ENCODE data around the gene B4GALNT2. TPM values are rescaled to one million over a fixed set of nuclear protein-coding genes. Genes with fewer than 3 reads are reported as not detected.
A peak's percentile ranks its signal among the peaks of the same experiment; 100 is the strongest.
"Not testable (repeated sequence)": the region's sequence is repeated elsewhere in the genome, so short reads cannot be mapped to it uniquely, and the experiment has no call there.

The B4GALNT2 gene
- total RNA-seq, 4 donors from 2014 or later, result 0.68 to 2.6 (median 2.1) TPM

- H3K4me3 ChIP-seq, result no peak overlapping the region
- no peak overlapping the region for H3K27ac ChIP-seq
- H3K9me3 ChIP-seq, result no peaks in the 10 kb centered on the region
- no peaks in the 10 kb centered on the region for H3K36me3 ChIP-seq
- 92% methylated on average over 3 of the region's 3 CpGs for WGBS
- TF ChIP-seq CTCF (IDR thresholded peaks at IDR 0.05) (no peak), POLR2AphosphoS5 (IDR thresholded peaks at IDR 0.05) (no peak), POLR2A (IDR thresholded peaks at IDR 0.05) (no peak), EP300 (IDR thresholded peaks at IDR 0.05) (no peak)
- H3K27me3 ChIP-seq, result peaks cover 45% of the 10 kb centered on the region
- peaks cover 12% of the 10 kb centered on the region for H3K4me1 ChIP-seq
- DNase-seq (ENCODE audit: low spot score in 2 of 2), result no peak
Measured at GRCh38 chr17:49130891-49131290, 1.7 kb upstream of the B4GALNT2 start.

- peaks cover 45% of the 10 kb centered on the region for H3K27me3 ChIP-seq
- 7% methylated on average over 20 of the region's 22 CpGs for WGBS
- TF ChIP-seq POLR2A (IDR thresholded peaks at IDR 0.05), result no peak
- no peak for TF ChIP-seq CTCF (IDR thresholded peaks at IDR 0.05)
- TF ChIP-seq POLR2AphosphoS5 (IDR thresholded peaks at IDR 0.05), result no peak
- no peak for TF ChIP-seq EP300 (IDR thresholded peaks at IDR 0.05)
Measured at GRCh38 chr17:49132317-49132698, 261 bp upstream of the B4GALNT2 start.

GRCh38 chr17:49136335-49136734 is 3.8 kb downstream of the B4GALNT2 start:
- Histone ChIP-seq H3K27ac (no peak overlapping the region), H3K4me3 (no peak overlapping the region), H3K36me3 (no peaks in the 10 kb centered on the region), H3K9me3 (no peaks in the 10 kb centered on the region), H3K27me3 (peaks cover 34% of the 10 kb centered on the region), H3K4me1 (peaks cover 12% of the 10 kb centered on the region)
- 94% methylated on average over 4 of the region's 4 CpGs for WGBS
- TF ChIP-seq POLR2AphosphoS5 (IDR thresholded peaks at IDR 0.05), result no peak
- DNase-seq (ENCODE audit: low spot score in 2 of 2), result no peak

More at GRCh38 chr17:49132317-49132698, 261 bp upstream of the B4GALNT2 start:
- no peak for DNase-seq (ENCODE audit: low spot score in 2 of 2)
- Histone ChIP-seq H3K9me3 (no peaks in the 10 kb centered on the region), H3K4me3 (peak overlapping the region; percentile 42), H3K36me3 (no peaks in the 10 kb centered on the region), H3K4me1 (peaks cover 12% of the 10 kb centered on the region), H3K27ac (no peak overlapping the region)

GRCh38 chr17:49145654-49146053 is 13.1 kb downstream of the B4GALNT2 start:
- not testable (repeated sequence) for H3K9me3 ChIP-seq; H3K36me3 ChIP-seq; H3K4me1 ChIP-seq; H3K4me3 ChIP-seq; H3K27ac ChIP-seq; DNase-seq (ENCODE audit: low spot score in 2 of 2)
- 87% methylated on average over 3 of the region's 3 CpGs for WGBS
- H3K27me3 ChIP-seq, result peaks cover 35% of the 10 kb centered on the region

- no peak overlapping the region for H3K27ac ChIP-seq
- H3K4me3 ChIP-seq, result no peak overlapping the region
- WGBS, result 56% methylated on average over 3 of the region's 3 CpGs
- H3K9me3 ChIP-seq, result no peaks in the 10 kb centered on the region
- no peak for TF ChIP-seq POLR2A (IDR thresholded peaks at IDR 0.05)
- no peak for TF ChIP-seq EP300 (IDR thresholded peaks at IDR 0.05)
- no peak for TF ChIP-seq CTCF (IDR thresholded peaks at IDR 0.05)
- TF ChIP-seq POLR2AphosphoS5 (IDR thresholded peaks at IDR 0.05), result no peak
- peaks cover 35% of the 10 kb centered on the region for H3K27me3 ChIP-seq
- H3K36me3 ChIP-seq, result no peaks in the 10 kb centered on the region
- DNase-seq (ENCODE audit: low spot score in 2 of 2), result no peak
- H3K4me1 ChIP-seq, result no peaks in the 10 kb centered on the region
Measured at GRCh38 chr17:49146620-49147306, 14.2 kb downstream of the B4GALNT2 start.

- WGBS, result 95% methylated on average over 6 of the region's 6 CpGs
- no peak for DNase-seq (ENCODE audit: low spot score in 2 of 2)
- Histone ChIP-seq H3K36me3 (no peaks in the 10 kb centered on the region), H3K9me3 (no peaks in the 10 kb centered on the region), H3K27ac (no peak overlapping the region), H3K4me1 (no peaks in the 10 kb centered on the region), H3K4me3 (no peak overlapping the region), H3K27me3 (peaks cover 38% of the 10 kb centered on the region)
- TF ChIP-seq CTCF (IDR thresholded peaks at IDR 0.05), result no peak
- no peak for TF ChIP-seq EP300 (IDR thresholded peaks at IDR 0.05)
- no peak for TF ChIP-seq POLR2A (IDR thresholded peaks at IDR 0.05)
- TF ChIP-seq POLR2AphosphoS5 (IDR thresholded peaks at IDR 0.05), result no peak
Measured at GRCh38 chr17:49148171-49148570, 15.6 kb downstream of the B4GALNT2 start.
